ENCODE data around the gene UNK. TPM values are rescaled to one million over a fixed set of nuclear protein-coding genes. Genes with fewer than 3 reads are reported as not detected.
"Not testable (repeated sequence)": the region's sequence is repeated elsewhere in the genome, so short reads cannot be mapped to it uniquely, and the experiment has no call there.

Gene UNK
- total RNA-seq, 4 donors from 2014 or later = 26.5 to 42.5 (median 31.9) TPM

- intact Hi-C loops (cut with DNase I; ENCODE audit: low total_unique reads) = no loop called here
- DNase-seq (ENCODE audit: low spot score in 2 of 2) = no peak
- 7 to 16% methylated on average over 7 of the region's 7 CpGs for WGBS, 2 donors
- peak overlapping the region; percentile 47 for H3K4me3 ChIP-seq (ENCODE audit: low read depth, poor library complexity, severe bottlenecking)
- TF ChIP-seq POLR2A (IDR thresholded peaks at IDR 0.05) (no peak), CTCF (IDR thresholded peaks at IDR 0.05) (no peak)
These were observed 69.6 kb downstream of the UNK start for GRCh38 chr17:75854101-75854748.

- WGBS, 2 donors = 0 to 1% methylated on average over 15 to 19 of the region's 19 CpGs
- DNase-seq (ENCODE audit: low spot score in 2 of 2) = no peak
- intact Hi-C loops (cut with DNase I; ENCODE audit: low total_unique reads) = no loop called here
These were observed 70.3 kb downstream of the UNK start for GRCh38 chr17:75854881-75855309.

GRCh38 chr17:75855310-75856061 is 70.9 kb downstream of the UNK start, which contains the start of gene WBP2:
Gene WBP2 (minus strand): TSS chr17:75855335. CDS start chr17:75855297, 38 bp downstream.
- TF ChIP-seq POLR2A (IDR thresholded peaks at IDR 0.05) (peak in 1 of 2 donors; percentile 97), CTCF (IDR thresholded peaks at IDR 0.05) (no peak)
- 0% methylated on average over 27 to 46 of the region's 58 CpGs for WGBS, 2 donors
- intact Hi-C loops (cut with DNase I; ENCODE audit: low total_unique reads) = no loop called here
- H3K4me3 ChIP-seq (ENCODE audit: low read depth, poor library complexity, severe bottlenecking) = peak within 1 kb of the TSS; percentile 95
- DNase-seq (ENCODE audit: low spot score in 2 of 2) = peak; percentile 100

More at GRCh38 chr17:75854881-75855309, 70.3 kb downstream of the UNK start:
- peak overlapping the region; percentile 47 for H3K4me3 ChIP-seq (ENCODE audit: low read depth, poor library complexity, severe bottlenecking)
- no peak for TF ChIP-seq CTCF (IDR thresholded peaks at IDR 0.05)
- peak in 1 of 2 donors; percentile 85 for TF ChIP-seq POLR2A (IDR thresholded peaks at IDR 0.05)

GRCh38 chr17:75856062-75856756 is 71.6 kb downstream of the UNK start:
- intact Hi-C loops (cut with DNase I; ENCODE audit: low total_unique reads) = no loop called here
- no peak for DNase-seq (ENCODE audit: low spot score in 2 of 2)
- TF ChIP-seq POLR2A (IDR thresholded peaks at IDR 0.05) (no peak), CTCF (IDR thresholded peaks at IDR 0.05) (no peak)
- 3 to 14% methylated on average over 5 to 17 of the region's 24 CpGs for WGBS, 2 donors
- H3K4me3 ChIP-seq (ENCODE audit: low read depth, poor library complexity, severe bottlenecking) = peak overlapping the region; percentile 95

GRCh38 chr17:75859358-75859757 is 74.8 kb downstream of the UNK start:
- DNase-seq (ENCODE audit: low spot score in 2 of 2); H3K4me3 ChIP-seq (ENCODE audit: low read depth, poor library complexity, severe bottlenecking); intact Hi-C loops (cut with DNase I; ENCODE audit: low total_unique reads): not testable (repeated sequence)
- 84 to 88% methylated on average over 10 of the region's 10 CpGs for WGBS, 2 donors

GRCh38 chr17:75861927-75862317 is 77.3 kb downstream of the UNK start:
- intact Hi-C loops (cut with DNase I; ENCODE audit: low total_unique reads) = no loop called here
- H3K4me3 ChIP-seq (ENCODE audit: low read depth, poor library complexity, severe bottlenecking) = no peak overlapping the region
- DNase-seq (ENCODE audit: low spot score in 2 of 2) = peak in 1 of 2 donors; percentile 73
- 65 to 69% methylated on average over 9 of the region's 9 CpGs for WGBS, 2 donors
- TF ChIP-seq POLR2A (IDR thresholded peaks at IDR 0.05) (no peak), CTCF (IDR thresholded peaks at IDR 0.05) (no peak)
